ENCODE data around the gene TNKS2.
"Not testable (repeated sequence)": the region's sequence is repeated elsewhere in the genome, so short reads cannot be mapped to it uniquely, and the experiment has no call there.

The TNKS2 gene

DNA sequence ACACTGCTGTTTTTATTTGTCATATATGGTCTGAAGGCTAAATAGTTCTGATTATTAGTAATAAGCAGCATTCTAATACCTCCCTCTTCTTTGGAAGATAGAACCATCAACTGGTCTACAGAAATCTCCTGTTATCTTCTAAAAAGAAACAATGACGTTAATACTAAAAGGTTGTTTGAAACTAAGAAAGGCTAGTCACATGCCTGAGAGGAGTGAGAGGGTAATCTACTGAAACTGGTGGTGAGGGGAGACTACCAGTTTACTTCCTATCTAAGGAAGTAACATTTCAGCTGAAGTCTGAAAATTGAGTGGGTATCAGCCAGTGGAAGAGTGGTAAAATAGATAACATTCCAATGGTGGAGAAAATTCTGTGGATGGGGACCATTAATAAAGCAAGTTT lies 62.7 kb downstream of the TNKS2 start:
- H3K27ac ChIP-seq: no peak overlapping the region
- no peak overlapping the region for H3K4me3 ChIP-seq

DNA sequence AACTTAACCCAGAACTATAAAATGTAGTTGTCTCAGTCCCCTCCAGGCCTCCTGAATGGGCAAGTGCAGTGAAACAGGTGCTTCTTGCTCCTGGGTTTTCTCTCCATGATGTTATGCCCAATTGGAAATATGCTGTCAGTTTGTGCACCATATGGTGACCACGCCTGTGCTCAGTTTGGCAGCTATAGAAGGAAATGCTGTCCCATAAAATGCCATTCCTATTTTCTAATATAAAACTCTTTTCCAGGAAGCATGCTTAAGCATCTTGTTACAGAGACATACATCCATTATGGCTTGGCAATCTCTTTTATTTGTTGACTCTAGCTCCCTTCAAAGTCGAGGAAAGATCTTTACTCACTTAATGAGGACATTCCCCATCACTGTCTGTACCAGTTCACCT lies 65.9 kb downstream of the TNKS2 start:
- no peak overlapping the region for H3K4me3 ChIP-seq
- H3K27ac ChIP-seq: no peak overlapping the region

DNA sequence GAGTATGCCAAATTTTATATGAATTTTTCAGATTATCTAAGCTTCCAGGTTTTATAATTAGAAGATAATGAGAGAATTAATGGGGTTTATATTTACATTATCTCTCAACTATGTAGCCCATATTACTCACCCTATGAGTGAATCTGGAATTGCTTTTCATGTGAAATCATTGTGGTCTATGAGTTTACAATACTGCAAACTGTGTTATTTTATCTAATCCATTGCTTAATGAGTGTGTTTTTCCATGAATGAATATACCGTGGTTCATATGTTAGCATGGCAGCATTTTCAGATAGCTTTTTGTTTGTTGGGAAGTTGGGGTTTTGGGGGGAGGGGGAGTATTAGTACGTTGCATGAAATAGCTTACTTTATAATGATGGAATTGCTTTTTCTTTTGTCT lies 66.5 kb downstream of the TNKS2 start:
- H3K4me3 ChIP-seq: no peak overlapping the region
- no peak overlapping the region for H3K27ac ChIP-seq

DNA sequence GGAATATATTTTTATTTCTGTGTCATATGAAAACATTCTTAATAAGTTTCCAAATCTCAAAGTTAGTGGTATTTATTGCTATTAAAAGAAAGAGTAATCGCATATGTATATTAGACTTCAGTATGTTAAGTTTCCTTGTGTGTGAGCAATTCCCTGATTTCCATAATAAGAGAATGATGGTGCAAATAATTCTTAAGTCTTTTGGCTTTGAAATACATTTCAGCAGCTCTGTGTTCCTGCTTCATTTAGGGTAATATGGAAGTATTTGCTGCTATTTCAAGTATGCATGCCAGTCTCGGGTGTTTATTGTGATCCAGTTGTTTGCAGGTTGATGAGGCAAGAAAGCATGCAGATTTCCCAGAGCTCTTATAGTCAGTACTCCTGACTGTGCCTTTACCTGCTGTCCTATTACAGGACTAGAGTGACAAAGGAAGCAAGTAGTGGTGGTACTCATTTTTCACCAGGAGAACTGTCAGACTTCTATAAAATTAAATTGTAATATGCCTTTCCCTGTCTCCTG lies 67.4 kb downstream of the TNKS2 start:
- Histone ChIP-seq H3K4me3 (no peak overlapping the region), H3K27ac (no peak overlapping the region)

DNA sequence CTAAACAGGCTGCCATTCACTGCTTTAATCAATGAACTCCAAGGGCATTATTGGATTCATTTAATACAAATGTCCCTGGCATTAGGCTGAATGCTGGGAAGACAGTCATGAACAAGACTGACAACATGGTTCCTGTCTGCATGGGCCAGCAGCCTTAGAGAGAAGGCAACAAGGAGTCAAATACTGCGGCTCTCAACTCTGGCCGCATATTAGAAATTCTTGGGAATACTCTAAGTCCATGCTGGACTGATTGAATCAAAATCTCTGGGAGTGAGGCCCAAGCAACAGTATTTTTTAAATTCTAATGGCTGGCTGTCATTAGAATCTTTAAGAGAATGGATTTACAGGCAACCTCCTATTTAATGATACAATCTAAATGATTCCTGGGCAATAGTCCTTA lies 76.9 kb downstream of the TNKS2 start:
- Histone ChIP-seq H3K4me3 (no peak overlapping the region), H3K27ac (no peak overlapping the region)

DNA sequence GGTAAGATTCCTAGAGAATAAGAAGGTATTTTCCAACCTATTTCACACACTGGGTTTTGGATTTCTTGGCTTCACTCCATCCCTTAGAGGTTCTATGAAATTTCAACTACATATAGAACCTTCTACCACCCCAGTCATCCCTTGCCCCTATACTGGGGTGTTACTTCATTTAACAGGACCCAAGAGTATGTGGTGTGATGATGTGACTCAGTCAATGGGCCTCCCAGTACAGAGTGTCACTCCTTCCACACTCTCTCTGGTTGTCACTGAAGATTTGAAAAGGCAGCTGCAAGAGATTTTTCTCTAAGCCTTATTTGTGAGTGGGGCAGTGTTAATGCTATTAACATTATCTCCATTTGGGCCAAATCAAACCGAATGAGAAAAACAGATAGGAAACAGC lies 77.6 kb downstream of the TNKS2 start:
- Histone ChIP-seq H3K27ac (no peak overlapping the region), H3K4me3 (no peak overlapping the region)

DNA sequence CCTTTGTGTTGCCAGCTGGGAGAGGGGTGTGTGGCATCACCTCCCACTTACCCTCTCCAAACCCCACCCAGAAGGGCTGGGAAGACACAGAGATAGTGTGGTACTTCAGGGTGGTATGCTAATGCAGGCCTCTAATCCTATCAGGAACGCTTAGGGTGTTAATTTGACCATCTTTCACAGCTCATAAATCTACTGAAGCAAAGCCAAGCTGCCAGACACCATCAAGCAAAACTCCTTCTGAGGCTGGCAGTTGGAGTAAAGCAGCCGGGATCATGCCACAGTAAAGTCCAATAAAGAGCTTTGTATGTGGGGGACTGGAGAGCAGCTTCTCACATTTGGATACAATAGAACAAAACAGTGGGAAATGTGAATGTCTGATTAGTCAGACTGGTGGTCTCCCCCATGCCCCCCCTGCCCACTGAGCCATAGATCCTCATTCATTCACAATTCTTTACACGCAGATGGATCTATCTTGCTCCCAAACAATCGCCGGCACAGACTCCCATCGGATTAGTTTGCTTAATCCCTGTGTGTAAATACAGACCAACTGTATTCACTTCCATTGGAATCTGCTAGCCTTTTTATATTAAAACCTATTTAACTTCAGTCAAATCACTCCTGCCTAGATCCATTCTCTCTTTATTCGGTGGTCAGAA lies 81.4 kb downstream of the TNKS2 start:
- H3K4me3 ChIP-seq: no peak overlapping the region
- H3K27ac ChIP-seq: no peak overlapping the region

DNA sequence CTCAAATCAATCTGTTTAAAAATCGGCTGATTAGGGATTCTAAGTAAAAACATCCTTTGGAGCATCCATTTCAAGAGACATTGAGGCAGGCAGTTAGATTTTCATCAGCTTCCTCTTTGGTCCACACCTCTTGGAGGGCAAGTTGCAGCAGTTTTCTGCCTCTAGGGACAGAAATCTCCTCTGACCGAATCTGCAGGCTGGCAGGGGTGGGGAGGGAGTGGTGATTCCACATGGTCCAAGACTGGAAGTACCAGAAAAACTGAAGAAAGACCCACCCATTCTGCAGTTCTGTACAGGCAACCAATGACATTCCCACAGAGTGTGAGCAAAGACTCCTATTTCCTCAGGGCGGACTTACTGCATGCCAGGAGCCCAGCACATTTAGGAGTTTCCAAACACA lies 82.1 kb downstream of the TNKS2 start:
- H3K27ac ChIP-seq: no peak overlapping the region
- H3K4me3 ChIP-seq: no peak overlapping the region

DNA sequence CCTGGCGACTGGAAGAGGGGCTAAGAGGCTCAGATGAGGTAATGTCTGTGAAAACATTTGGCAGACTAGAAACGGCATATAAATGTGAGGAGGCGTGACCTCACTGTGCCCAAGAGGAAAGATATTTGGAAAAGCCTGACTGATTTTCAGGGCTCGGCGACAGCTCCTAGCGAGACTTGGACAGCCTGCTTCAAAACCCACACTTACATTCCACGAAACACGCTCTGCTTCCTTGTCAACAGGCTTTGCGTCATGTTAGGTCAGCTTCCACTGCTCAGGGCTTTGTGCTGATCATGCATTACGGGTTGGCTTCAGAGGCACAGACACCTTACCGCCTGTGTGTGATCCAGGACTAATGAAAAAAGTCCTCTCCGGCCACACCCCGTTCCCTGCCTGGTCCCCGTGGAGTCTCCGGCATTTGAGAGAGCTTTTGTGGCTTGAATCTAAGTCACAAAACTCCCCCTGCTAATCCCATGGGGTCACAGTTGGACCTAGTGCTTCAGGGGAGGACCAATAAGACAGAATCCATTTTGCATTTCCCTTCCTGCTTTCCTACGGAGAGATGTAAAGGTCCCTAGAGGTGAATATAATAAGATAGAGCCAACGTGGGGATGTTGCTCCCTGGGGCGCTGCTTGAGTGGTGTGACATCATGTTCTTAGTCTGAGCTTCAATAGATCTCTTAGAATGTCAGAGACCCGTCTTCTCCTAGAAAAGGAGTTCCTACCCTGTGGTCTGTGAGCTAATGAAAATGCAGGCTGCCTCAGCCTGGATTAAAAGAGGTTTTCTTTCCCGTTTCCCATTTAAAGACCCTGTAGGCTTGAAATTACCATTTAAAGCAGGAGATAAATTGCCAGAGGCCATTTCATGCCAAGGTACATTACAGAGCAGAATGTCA lies 85.6 kb downstream of the TNKS2 start:
- Histone ChIP-seq H3K27ac (peak overlapping the region in 6 of 21 experiments; percentile 16 to 65 (median 40)), H3K4me3 (no peak overlapping the region)

DNA sequence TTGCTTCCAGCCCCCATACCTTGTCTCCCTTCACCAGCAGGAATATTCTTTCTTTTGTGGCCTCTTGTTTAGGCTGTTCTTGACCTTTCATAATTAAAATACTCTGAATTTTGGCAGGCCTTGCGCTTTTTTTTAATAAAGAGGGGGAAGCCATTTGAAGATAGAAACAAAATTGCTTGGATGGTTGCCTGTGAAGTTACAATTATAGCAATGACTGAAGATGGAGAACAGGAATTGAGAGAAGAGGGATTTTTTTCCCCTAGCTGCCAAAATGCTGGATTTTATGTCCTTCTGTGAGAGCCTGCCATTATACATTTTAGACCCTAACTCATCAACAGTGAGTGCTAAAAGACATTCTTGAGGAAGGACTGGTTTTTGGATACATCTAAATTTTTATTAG lies 86.3 kb downstream of the TNKS2 start:
- Histone ChIP-seq H3K4me3 (no peak overlapping the region), H3K27ac (peak overlapping the region in 1 of 21 experiments; percentile 64)

DNA sequence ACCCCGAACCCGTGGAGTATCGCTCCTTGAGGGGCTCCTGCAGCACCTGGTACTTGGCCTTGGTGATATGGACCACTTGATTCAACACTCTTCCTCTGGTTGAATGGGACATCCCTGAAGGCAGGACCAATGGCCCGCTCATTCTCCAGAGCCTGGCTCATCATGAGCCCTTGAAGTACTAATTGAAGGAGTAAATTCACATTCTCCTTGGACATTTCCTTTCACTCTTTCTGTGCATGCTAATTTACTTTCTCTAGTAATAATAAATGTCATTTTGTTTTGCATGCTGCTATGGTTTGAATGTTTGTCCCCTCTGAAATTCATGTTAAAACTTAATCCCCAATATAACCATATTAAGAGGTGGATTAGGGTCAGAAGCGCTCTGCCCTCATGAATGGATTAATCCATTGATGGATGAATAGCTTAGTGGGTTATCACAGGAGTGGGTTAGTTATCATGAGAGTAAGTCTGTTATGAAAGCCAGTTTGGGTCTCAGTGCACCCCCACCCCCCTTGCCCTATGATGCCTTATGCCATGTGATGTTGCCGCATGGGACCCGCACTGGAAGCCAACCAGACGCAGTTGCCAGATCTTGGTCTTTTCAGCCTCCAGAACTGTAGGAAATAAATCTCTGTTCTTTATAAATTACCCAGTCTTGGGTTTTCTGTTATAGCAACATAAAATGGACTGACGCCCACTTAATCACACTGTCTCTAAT lies 87.3 kb downstream of the TNKS2 start:
- Histone ChIP-seq H3K27ac (no peak overlapping the region), H3K4me3 (no peak overlapping the region)

DNA sequence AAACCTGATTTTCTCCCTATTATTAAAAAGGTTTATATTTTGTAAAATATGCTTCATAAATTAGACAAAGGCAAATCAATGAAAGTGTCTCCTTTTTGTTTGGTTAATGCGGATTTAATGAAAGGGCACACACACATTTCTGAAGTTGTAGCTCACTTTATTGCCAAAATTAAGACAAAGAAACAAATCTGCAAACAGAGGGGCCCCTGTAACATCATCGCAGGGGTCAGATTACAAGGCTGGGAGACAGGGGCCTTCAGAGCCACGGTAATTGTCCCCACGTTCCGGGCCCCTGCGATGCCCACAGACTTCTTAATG lies 88.7 kb downstream of the TNKS2 start:
- Histone ChIP-seq H3K4me3 (peak overlapping the region; percentile 24 to 49 (median 31)), H3K27ac (peak overlapping the region in 2 of 21 experiments; percentile 36 to 47)

DNA sequence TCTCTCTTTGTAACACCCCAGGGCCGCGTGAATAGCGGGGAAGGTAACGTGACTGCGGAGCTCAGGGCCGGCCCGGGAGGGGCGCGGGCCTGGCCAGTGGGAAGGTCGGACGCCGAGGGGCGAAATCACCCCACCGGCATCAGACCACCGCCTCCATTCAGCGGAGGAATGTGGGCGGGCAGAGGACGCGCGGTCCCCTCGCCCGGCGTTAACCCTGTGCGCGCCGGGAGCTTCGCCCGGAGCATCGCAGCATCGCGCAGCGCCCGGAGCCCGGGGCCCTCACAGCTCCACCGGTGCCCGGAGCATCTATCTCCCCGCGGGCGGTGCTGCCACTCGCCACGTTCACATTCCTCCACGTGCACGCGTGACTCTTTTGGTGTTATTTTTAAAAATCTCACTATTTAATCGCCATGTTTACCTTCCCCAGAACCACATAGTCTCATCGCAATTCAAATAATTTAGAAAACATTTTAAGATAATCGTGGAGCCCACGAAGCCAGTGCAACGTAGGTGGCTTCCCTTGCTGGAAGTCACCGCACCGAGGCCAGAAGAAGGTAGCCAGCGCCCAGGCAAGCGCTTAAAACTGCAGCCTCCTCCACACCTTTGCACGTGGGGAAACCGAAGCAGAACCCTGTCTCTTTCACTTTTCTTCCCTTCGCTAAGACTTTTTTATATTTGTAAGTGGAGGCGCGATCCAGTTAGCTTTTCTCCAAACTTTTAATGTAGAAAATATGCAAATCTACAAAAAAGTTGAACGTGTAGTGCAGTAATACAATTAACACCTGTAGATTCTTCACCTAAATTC lies 89.2 kb downstream of the TNKS2 start:
- Histone ChIP-seq H3K4me3 (peak overlapping the region; percentile 24 to 49 (median 31)), H3K27ac (peak overlapping the region in 3 of 21 experiments; percentile 36 to 47 (median 46))

DNA sequence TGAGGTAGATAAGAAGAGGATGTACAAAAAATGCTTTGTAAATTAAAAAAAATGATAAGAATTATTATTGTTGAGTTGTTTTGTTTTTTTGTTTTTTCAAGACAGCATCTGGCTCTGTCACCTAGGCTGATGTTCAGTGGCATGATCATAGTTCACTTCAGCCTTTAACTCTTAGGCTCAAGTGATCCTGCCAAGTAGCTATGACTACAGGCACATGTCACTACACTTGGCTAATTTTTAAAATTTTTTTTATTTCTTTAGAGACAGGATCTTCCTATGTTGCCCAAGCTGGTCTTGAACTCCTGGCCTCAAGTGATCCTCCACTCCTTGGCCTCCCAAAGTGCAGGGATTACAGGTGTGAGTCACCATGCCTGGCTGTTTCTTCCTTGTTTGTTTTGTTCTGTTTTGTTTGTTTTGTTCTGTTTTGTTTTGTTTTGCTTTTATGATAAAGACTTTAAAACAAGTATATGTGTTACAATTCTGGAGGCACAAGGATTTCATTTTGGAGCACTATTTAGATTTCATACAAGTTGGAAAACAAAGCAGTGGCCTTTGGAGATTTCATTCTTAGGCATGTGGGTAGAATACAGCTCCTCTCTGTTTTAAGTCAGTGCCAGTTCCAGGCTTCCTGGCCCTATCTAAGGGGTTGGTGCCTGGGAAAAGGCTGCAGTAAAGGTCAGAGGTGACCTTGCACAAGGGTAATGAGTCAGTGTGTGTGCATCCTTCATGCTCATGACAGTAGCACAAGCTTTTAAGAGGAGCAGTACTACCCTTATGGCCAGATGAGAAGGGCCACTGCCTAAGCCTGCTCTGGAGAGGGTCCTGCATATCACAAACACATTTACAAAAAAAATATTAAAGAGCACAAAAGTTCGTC lies 93.1 kb downstream of the TNKS2 start:
- no peak overlapping the region for H3K4me3 ChIP-seq
- H3K27ac ChIP-seq: no peak overlapping the region

DNA sequence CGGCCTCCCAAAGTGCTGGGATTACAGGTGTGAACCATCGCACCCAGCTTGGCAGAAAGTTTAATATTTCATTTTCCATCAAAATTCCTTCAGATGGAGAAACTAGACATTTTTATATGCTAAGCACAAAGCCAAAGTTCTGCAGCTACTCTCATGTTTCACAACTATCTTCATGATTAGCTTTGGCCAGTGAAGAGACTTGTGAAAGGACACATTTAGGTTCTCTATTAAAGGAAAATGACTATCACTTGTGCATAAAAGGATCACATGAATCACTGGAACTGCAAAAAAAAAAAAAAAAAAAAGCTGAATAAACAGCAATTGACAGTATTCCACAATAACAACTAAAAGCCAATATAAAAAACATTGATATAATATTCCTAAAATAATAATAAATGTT lies 94.8 kb downstream of the TNKS2 start:
- Histone ChIP-seq H3K27ac (no peak overlapping the region), H3K4me3 (no peak overlapping the region)

DNA sequence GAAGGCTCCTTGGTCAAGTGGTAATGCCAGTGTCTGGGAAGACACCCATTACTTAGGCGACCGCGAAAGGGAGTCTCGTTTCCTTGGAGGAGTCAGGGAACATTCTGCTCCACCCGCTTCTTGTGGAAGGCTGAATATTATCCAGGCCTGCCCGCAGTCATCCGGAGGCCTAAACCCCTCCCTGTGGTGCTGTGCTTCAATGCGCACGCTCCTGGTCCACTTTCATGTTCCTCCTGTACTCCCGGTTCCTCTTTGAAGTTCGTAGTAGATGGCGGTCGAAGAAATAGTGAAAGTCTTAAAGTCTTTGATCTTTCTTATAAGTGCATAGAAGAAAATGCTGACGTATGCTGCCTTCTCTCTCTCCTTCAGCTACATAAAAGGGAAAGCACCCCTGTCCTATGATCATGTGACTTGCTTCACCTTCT lies 96.0 kb downstream of the TNKS2 start:
- H3K4me3 ChIP-seq, H3K27ac ChIP-seq: not testable (repeated sequence)

DNA sequence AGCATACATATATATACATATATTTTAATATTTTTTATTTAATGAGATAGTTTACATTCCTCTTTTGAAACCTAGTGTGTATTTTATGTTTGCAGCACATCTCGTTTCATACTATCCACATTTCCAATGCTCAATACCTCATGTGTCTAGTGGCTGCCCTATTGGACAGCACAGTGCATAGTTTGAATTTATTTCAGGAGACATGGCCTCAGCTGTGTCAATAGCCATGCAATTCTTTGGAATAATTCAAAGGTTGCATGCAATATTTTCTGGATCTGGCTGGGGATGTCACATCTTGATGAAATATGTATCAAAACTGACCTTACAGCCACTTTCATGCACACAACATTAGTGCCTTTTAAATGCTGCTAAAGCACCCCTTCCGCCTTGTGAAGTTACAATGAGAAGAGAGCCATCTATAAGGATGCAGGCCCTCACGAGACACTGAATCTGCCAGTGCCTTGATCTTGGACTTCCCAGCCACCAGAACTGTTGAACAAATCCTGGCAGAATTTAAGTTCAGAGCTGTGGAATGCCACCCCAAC lies 98.1 kb downstream of the TNKS2 start:
- H3K4me3 ChIP-seq: no peak overlapping the region
- H3K27ac ChIP-seq: no peak overlapping the region

DNA sequence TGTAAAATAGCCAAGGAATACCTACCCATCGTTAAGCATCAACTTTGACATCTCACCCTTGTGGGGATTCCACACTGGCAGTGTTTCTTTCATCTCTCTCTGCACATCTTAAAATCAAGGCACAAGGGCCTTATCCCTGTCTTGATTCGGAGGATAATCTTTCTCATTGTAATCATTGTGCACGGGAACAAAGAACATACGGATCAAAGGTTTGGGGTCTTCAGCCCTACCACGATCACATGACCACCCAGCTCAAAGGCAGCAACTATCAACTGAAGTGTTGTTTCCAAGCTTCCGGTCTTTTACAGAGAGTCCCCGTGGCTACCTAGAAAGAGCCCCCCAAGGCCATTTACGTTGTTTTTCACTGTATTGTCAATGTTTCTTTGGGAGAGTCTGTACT lies 99.2 kb downstream of the TNKS2 start:
- Histone ChIP-seq H3K4me3 (no peak overlapping the region), H3K27ac (no peak overlapping the region)
